Breast epithelium (tissue), 3 donors: ENCODE results near the gene SLC43A1.

Source experiments
- POLR2A ChIP-seq: fragments of 450-650 bp; IDR thresholded peaks from one replicate; pipeline ENCODE4 v1.6.1; 2016; ENCODE audit warnings: antibody characterized with exemption, mild to moderate bottlenecking, moderate library complexity
- TF ChIP-seq, protein P1 (sequence below), 3 donors: fragments of 450-650 bp; IDR thresholded peaks; one replicate each; pipeline ENCODE4 v1.5.1; 2016 to 2017; ENCODE audit warnings: antibody characterized with exemption in 3 of 3, mild to moderate bottlenecking in 3 of 3, moderate library complexity in 3 of 3

DNA sequence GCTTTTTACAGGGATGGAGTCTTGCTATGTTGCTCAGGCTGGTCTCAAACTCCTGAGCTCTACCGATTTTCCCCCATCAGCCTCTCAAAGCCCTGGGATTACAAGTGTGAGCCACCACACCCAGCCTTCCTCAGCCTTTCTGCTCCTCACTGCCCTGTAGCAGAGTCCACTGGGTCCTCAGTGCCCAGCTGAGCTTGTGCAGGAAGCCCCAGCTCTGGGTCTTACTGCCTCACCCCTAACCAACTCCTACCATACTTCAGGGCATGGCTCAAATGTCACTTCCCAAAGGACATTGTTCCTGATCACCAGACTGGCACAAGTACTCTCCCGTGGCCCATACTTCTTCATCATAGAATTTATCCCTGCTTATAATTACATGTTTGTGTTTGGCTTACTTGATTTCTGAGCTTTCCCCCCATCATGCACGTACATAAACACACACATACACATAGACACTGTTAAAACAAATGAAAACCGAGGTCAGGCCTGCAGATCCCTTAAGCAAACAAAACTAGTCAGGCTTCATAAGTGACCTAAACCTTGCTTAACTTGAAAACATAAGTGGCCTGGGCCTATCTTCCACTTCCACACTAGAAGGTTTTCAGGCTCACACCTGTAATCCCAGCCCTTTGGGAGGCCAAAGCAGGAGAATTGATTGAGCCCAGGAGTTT lies 74.6 kb downstream of the SLC43A1 start:
- no peak for TF ChIP-seq POLR2A
- TF ChIP-seq, protein P1, sequence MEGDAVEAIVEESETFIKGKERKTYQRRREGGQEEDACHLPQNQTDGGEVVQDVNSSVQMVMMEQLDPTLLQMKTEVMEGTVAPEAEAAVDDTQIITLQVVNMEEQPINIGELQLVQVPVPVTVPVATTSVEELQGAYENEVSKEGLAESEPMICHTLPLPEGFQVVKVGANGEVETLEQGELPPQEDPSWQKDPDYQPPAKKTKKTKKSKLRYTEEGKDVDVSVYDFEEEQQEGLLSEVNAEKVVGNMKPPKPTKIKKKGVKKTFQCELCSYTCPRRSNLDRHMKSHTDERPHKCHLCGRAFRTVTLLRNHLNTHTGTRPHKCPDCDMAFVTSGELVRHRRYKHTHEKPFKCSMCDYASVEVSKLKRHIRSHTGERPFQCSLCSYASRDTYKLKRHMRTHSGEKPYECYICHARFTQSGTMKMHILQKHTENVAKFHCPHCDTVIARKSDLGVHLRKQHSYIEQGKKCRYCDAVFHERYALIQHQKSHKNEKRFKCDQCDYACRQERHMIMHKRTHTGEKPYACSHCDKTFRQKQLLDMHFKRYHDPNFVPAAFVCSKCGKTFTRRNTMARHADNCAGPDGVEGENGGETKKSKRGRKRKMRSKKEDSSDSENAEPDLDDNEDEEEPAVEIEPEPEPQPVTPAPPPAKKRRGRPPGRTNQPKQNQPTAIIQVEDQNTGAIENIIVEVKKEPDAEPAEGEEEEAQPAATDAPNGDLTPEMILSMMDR (IDR thresholded peaks at IDR 0.05): no peak
